ENCODE results near the gene DNAJC16. TPM values are rescaled to one million over a fixed set of nuclear protein-coding genes. Genes with fewer than 3 reads are reported as not detected.
"Not testable (repeated sequence)": the region's sequence is repeated elsewhere in the genome, so short reads cannot be mapped to it uniquely, and the experiment has no call there.

The DNAJC16 gene
- total RNA-seq, 1 experiment from 2014 or later, result 19.1 TPM

DNA sequence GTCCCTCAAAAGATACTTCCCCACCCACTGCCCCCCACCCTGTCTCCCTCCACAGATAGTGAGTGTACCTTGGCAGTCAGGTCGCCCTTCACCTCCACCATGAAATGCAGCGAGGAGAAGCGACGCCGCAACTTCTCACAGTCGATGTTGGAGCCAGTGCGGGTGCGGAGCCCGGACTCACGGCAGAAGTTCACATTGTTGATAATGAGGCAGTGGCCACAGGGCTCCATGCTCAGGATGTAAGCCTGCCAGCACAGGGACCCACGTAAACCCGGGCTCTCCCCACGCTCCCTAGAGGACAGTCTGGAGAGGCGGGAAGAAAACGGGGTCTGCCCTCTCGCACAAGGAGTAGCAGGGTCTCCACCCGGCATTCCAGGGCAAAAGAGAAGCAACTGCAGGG is 19.8 kb upstream of the DNAJC16 start:
- DNase-seq (ENCODE audit: low read depth), result no peak

DNA sequence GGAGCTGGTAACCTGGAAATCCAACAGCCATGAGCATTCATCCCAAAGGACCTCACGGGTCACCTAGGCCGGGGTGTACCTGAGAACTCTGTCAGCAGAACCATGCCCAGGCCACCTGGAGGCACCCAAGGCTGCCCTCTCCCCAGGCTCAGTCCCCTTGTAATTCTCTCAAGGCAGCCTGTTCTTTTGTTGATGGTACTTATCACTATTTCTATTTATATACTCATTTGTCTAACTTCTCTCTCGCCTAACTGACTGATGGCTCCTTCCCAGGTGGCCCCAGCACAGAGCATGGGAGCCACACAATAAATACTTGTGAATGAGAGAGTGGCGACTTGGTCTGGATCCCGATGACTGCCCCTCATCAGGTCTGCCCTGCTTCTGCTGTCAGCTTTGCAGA is 19.4 kb upstream of the DNAJC16 start:
- DNase-seq (ENCODE audit: low read depth), result no peak

DNA sequence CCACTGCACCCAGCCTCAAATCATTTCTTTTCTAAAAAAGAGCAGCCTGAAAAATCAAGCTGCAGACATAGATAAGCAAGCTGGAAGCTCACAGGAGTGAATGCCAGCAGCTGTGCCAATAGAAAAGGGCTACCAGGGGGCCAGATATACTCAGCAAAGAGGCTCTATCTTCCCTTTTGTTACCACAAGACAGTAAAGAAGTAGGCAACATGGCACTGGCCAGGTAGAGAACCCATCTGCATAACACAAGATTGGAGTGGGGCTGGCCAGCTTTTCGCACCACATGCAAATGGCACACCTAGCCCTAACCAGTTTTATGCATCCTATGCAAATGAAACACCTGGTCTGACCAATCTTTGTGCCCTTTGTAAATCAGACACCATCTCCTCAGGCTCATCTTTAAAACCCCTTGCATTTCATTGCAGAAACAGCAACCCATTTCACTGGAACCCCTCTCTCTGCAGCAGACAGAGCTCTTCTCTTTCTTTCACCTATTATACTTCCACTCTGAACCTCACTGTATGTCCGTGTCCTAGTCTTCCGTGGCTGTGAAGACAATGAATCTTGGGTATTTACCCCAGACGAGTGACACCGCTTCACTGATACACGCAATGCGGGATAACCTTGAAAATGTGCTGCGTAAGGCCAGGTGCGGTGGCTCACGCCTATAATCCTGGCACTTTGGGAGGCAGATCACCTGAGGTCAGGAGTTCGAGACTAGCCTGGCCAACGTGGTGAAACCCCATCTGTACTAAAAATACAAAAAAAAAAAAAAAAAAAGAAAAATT is 17.8 kb upstream of the DNAJC16 start:
- no peak for DNase-seq (ENCODE audit: low read depth)

DNA sequence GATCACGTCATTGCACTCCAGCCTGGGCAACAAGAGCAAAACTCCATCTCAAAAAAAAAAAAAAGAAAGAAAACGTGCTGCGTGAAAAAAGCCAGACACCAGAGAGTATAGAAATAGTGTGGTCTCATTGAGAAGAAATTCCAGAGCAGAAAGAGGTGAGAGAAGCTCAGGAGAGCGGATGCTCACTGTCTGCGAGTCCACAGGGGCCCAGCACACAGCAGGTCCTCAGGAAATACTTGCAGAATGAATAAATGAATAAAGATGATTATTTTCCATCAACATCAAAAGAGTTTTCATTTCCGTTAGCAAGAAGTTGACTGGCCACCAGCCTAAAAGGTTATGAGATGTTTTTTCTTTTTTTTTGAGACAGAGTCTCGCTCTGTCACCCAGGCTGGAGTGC is 17.1 kb upstream of the DNAJC16 start:
- no peak for DNase-seq (ENCODE audit: low read depth)

DNA sequence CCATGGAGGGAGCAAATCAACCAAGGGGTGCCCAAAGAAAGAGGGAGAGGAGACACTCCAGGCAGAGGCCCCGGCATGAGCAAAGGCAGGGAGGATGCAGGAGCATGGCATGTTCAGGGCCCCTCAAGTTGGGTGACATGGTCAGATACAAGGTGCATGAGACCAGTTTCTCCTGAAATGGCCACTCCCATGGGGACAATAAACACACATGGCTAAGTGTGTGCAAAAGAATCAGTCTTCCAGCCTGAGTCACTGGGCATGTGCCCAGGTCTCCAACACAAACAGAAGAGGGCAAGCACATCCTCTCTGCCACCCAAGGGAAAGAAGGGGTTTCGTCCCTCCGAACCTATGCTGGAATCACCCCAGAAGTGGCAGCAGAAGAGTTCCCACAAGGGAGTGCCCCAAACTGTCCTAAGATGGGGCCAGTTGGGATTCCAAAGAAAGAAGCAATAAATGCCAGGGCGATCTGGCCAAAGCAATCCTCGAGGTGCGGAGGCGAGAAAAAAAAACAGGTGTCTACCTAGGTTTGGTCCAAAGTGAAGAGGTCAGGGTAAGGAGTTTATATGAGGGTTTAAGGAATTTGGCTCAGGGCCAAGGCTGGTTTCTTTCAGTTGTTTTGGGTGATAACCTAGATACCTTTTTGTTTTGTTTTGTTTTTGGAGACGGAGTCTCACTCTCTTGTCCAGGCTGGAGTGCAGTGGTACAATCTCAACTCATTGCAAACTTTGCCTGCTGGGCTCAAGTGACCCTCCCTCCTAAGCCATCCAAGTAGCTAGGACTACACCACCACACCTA is 15.8 kb upstream of the DNAJC16 start:
- DNase-seq (ENCODE audit: low read depth), result no peak

DNA sequence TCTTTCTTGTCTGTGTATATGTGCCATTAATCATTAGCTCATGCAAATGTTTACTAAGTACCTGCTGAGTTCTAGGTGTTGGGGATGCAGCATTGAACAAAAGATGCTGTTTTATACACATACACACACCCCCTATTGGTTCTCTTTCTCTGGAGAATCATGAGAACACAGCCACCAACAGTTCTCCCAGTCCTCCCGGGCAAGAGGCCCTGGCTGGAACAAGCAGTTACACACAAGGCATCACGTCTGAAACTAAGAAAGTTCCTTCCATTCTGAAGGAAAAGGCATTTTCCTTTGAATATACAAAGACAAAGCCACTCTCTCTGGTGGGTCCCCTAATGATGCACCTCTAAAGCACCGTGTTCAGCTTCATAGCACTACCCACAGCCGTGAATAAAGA is 13.5 kb upstream of the DNAJC16 start:
- no peak for DNase-seq (ENCODE audit: low read depth)

DNA sequence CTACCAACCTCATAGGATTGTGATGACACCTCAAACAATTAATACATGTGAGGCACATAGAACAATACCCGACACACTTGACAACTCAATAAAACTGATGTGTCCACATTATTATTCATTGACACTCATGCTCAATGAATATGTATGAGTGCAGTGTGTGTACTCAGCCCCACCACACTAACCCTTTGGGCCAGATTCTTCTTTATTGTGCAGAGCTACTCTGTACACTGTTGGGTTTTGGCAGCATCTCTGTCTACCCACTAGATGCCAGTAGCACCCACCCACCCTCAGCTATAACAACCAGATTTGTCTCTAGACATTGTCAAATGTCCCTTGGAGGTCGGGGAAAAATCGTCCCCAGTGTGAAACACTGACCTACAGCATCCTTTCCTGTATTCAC is 12.7 kb upstream of the DNAJC16 start:
- DNase-seq (ENCODE audit: low read depth), result no peak

DNA sequence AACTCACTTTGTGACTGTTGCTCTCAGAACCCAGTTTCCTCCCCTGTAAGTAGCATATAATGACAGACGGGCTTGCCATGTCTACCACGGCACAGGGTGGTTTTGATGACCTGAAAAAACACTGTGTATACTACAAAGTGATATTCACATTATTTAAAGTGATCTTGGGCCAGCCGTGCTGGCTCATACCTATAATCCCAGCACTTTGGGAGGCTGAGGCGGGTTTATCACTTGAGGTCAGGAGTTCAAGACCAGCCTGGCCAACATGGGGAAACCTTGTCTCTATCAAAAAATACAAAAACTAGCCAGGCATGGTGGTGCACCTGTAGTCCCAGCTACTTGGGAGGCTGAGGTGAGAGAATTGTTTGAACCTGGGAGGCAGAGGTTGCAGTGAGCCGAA is 12.1 kb upstream of the DNAJC16 start:
- DNase-seq (ENCODE audit: low read depth), result not testable (repeated sequence)

DNA sequence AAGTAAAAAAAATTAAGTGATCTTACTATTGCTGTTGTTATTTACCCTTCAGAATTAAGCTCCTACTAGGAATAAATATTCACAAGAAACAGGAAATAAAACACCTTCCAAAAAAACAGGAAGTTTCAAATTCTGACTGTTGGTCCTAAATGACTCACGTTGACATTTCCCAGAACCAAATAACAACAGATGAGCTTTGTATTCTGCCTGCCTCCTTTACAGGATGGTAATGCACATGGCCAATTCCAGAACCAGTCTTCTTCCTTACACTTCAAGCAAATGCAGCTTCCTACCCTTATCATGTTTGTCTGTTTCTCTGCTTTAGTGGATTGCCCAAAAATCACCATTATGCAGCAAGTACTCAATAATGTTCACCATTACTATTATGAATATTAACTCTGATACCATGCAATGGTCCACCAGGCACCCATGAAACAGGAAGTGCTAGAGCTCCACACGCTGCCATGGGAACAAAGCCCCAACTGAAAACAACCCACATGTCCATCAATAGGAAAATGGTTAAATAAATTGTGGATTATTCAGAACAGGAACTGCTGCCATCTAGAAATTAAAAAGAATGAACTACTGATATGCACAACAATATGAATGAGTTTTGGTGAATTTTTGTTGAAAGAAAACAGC is 11.5 kb upstream of the DNAJC16 start:
- peak; percentile 33 for DNase-seq (ENCODE audit: low read depth)

DNA sequence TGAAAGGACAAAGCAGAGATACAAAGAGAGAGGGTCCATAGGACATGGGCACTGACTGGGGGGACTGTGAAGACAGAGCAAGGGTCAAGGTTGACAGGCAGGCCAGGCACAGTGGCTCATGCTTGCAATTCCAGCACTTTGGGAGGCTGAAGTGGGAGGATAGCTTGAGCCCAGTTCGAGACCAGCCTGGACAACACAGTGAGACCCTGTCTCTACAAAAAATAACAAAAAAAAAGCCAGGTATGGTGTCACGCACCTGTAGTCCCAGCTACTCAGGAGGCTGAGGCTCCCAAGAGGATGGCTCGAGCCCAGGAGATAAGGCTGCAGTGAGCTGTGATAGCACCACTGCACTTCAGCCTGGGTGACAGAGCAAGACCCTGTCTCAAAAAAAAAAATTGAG is 7.0 kb upstream of the DNAJC16 start:
- DNase-seq (ENCODE audit: low read depth), result no peak

DNA sequence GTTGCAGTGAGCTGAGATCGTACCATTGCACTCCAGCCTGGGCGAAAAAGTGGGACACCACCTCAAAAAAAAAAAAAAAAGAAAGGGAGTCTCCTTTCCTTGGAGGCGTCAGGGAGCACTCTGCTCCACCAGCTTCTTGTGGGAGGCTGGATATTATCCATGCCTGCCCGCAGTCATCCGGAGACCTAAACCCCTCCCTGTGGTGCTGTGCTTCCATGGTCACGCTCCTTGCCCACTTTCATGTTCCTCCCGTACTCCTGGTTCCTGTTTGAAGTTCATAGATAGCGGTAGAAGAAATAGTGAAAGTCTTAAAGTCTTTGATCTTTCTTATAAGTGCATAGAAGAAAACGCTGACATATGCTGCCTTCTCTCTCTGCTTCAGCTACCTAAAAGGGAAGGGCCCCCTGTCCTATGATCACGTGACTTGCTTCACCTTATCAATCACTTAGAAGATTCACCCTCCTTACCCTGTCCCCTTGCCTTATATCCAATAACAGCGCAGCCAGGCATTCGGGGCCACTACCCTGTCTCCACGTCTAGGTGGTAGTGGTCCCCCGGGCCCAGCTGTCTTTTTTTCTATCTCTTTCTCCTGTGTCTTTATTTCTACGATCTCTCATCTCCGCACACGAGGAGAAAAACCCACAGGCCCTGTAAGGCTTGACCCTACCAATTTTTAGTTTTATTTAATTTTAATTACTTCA is 5.3 kb upstream of the DNAJC16 start:
- not testable (repeated sequence) for DNase-seq (ENCODE audit: low read depth)

DNA sequence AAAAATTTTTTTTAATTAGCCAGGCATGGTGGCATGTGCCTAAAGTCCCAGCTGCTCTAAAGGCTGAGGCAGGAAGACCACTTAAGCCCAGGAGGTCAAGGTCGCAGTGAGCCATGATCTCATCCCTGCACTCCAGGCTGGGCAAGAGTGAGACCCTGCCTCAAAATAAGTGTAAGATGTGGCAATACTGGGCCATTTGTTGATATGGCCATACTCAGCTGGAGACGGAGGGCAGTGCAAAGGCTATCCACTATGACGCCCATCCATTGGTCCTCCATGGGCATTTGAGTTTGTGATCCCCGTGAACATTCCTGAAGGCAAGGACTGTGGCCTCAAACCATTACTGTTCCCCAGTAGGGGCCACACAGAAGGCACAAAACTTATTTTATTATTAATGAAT is 4.1 kb upstream of the DNAJC16 start:
- DNase-seq (ENCODE audit: low read depth), result no peak

DNA sequence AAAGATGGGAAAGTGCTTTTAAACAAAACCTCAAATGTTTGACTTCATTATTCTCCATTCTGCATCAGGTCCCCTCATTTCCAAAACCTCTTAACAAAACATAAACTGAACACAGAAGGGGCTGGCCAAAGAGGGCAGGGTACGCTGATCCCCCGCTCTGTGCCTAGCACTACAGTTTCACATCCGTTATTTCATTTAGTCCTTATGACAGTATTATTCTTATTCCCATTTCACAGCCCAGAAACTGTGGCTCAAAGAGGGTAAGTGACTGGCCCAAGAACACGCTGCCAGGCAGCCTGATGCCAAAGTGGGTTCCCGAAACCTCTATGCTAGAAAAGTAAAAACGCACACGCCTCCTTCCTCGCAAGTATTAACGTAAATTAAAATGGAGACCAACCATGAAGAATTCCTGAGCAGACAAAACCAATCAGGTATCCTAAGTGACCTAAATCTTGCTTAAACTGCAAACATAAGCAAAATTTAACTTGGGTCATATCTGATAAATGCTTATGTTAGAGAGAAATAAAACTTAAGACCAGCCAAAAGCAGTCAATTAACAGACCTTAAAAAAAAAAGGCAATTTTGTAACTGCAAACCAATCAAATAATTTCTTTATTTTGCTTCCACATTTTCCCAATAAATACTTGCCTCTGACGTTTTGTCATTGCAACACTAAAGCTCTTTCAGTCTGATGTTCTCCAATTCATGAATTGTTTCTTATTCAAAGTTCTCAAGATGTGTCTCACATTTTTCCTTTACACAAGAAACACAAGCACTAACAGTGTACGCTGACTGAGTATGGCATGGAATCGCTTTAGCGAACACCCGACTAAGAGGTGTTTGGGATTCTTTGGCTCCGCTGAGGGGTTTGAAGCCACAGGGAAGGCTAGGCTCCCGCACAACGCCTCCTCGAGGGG is 3.3 kb upstream of the DNAJC16 start:
- peak; percentile 20 for DNase-seq (ENCODE audit: low read depth)

DNA sequence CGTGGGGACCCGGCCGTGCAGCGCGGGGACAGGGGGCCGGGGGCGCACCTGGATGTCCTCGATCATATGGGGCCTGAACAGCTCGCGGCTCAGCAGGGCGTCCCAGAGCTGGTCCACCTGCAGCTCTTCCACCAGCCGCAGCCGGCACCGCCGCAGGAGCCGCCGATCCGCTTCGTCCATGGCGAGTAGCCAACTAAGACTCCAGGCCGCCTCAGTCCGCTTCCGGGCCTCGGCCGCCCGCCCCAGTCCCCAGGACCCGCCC is 2.7 kb upstream of the DNAJC16 start, which contains the start of gene CASP9:
Gene CASP9, minus strand, starts transcription at position 195 of the 262 bp plus-strand sequence. Its CDS starts 15 bp downstream, at position 180.
- no peak for DNase-seq (ENCODE audit: low read depth)

DNA sequence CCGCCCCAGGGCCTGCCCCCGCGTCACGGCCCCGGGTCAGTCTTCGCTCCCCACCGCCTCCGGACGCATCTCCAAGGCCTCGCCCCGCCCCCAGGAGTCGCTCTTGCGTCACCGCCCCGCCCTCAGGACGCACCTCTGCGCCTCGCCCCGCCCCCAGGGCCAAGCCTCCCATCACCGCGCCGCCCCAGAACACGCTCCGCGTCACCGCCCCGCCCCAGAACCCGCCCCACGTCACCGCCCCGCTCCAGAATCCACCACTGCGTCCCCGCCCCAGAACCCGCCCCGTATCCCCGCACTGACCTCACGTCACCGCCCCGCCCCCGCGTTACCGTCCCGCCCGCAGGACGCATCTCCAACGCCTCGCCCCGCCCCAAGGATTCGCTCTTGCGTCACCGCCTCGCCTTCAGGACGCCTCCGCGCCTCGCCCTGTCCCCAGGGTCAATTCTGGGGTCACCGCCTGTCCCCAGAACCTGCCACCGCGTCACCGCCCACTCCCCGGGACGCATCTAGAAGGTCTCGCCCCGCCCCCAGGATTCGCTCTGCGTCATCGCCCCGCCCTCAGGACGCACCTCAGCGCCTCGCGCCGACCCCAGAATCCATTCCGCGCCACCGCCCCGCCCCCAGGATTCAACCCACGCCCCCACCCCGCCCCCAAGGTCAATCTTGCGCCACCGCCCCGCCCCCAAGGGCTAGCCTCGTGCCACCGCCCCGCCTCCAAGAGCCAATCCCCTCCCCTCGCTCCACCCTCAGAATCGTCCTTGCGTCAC is 2.2 kb upstream of the DNAJC16 start:
- peak; percentile 97 for DNase-seq (ENCODE audit: low read depth)

DNA sequence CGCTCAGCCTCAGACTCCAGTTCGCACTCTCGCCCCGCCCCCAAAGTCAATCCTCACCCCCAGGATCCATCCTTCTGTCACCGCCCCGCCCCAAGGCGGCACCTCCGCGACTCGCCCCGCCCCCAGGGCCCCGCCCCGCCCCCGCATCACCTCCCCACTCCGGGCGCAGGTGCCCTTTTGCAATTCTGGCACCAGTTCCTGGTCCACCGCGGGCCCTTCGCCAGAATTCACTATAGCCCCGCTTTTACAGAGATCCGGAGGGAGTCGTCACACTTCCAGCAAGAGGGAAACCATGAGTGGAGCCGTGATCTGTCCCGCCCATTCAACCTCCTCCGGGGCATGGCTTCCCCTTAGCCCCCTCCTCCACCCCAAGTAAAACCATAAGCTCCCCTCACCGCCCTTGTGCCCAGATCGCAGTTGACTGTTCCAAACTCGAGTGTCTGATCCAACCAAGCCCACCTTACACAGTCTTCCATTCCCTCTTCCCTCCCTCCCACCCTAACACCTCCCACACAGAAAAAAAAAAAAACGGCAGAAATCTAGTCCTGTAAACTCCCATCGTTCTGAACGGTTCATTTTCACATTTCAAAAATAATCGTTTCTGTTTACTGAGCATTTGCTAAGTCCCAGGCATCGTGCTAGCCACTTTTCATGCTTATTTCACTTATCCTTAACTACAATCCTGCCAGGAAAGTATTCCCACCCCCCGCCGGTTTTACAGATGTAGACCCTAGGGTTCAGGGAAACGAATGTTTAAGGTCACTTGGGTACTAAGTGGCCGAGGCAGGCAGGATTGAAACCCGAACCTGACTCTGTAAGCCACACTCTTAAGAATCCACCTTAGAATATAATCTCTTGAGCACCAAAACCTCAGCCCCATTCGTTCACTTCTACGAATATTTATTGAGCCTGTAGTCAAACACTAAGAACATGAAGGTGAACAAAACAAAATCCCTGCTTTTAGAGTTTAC is 1.3 kb upstream of the DNAJC16 start:
- DNase-seq (ENCODE audit: low read depth), result no peak

DNA sequence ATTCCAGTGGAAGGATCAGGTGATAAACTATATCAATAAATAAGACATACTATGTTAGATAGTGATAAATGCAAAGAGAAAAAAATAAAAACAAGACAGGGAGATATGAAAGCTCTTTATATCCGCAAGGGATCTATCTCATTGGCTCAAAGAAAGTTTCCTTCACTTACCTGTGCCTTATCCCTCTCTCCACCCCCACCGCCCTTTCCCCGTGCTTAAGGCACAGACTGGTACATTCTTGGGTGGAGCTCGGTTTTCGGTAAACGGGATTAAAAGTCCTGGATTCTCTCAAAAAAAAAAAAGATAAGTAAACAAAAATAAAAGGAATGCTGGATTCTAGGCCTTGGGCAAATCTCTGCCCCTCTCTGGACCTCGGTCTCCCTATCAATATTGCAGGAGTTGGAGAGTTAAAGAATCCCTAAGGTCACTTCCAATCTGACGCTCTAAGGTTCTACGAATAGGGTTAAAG is 593 bp upstream of the DNAJC16 start:
- DNase-seq (ENCODE audit: low read depth), result no peak

DNA sequence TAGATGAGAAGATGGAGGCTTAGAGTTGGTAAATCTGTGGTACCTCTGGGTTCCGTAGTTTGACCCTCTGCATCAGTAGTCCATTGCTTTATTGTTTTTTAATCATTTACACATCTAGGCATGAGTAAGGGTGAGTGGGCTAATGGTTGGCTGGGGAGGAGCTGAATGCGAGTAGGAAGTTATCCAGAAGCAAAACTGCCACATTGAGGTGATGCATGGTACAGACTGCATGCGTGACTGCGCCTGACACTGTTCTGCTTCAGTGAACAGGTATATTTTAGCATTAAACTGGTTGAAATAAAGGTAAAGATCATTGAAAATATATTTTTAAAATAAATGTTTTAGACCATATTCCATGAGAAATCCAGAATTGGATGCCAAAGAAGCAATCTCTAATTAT is 4.4 kb downstream of the DNAJC16 start:
- DNase-seq (ENCODE audit: low read depth), result no peak

DNA sequence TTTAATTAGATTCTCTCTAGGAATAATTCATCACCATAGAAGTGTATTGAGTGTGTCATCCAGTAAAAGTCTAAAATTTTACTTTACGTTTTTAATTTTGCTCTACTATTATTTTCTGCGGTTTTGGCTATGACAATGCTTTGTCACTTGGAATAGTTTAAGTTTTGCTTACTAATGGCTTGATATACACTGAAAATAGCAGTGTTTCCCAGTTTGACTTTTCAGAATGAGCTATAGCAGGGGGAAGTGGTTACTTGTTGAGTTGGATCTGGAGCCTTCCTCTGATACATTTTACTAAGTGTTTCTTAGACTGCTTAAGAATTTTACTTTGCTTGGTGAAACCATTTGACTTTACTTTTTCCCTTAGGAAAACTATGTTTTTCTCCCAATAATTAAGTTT is 5.0 kb downstream of the DNAJC16 start:
- no peak for DNase-seq (ENCODE audit: low read depth)
